HCT116 (cell line): ENCODE results near the gene LILRA2. TPM values are rescaled to one million over a fixed set of nuclear protein-coding genes. Genes with fewer than 3 reads are reported as not detected.

ENCODE experiments used
- ATAC-seq: fragments of 200-7000 bp; cut with Tn5 transposase; 2 replicates; pipeline ENCODE4 v1.9.1; 2020; ENCODE audit warnings: mild to moderate bottlenecking, moderate library complexity
- BruUV-seq: library from RNA; stranded (reverse); fragments of 400-500 nt; replicated peaks from 2 replicates; lab custom pipeline; 2021; lab: Mats Ljungman, UMichigan
- CTCF ChIA-PET: fragments of 300-600 bp; sonication (Branson Sonifier 250); formaldehyde crosslinking; loops from one replicate; lab custom pipeline; 2021; ENCODE audit warnings: antibody characterized with exemption; lab: Charles Lee
- POLR2A ChIA-PET: fragments of 300-600, 350-600 bp; sonication (Branson Sonifier 250); formaldehyde crosslinking; loops from one replicate; lab custom pipeline; 2021; ENCODE audit warnings: antibody characterized with exemption; lab: Charles Lee
- RAD21 ChIA-PET, 2 experiments: fragments of 300-600 bp; sonication (Branson Sonifier 250); formaldehyde crosslinking; loops; one replicate each; lab custom pipeline; 2023; ENCODE audit warnings: low total read pairs in 2 of 2; ENCODE audit not compliant: uncharacterized antibody in 2 of 2, unreplicated experiment in 2 of 2, low non-redundant PET in 1 of 2; lab: Charles Lee
- DNase-seq: peaks from one replicate; pipeline ENCODE4 v3.0.0-alpha.2; 2010; ENCODE audit warnings: low read depth, low spot score
- H2AFZ ChIP-seq: fragments of 200-600 bp; shearing (Covaris generic), sonication (generic); 2 replicates; pipeline ENCODE4 v1.6.1; 2017; ENCODE audit warnings: low read depth, mixed run types, mixed read lengths, antibody characterized with exemption, low read length; ENCODE audit not compliant: poor library complexity, severe bottlenecking
- H3K27ac ChIP-seq: 2 replicates; pipeline ENCODE4 v1.5.1; 2012; ENCODE audit warnings: low read depth, low read length
- H3K27me3 ChIP-seq: fragments of 200-600 bp; sonication (generic); 2 replicates; pipeline ENCODE4 v1.6.1; 2016; ENCODE audit warnings: mixed run types, low read length, mixed read lengths; ENCODE audit not compliant: insufficient read depth
- H3K36me3 ChIP-seq, 2 experiments: fragments of 200-500 bp in 1 of 2; fragments of 200-600 bp in 1 of 2; sonication (Bioruptor generic) in 1 of 2; sonication (generic) in 1 of 2; 2 replicates each; pipeline versions ENCODE4 v1.5.1 to v1.6.1; 2014 to 2016; ENCODE audit warnings: low read length in 2 of 2, inconsistent platforms in 1 of 2, mixed read lengths in 1 of 2, mixed run types in 1 of 2; ENCODE audit not compliant: insufficient read depth in 2 of 2, control insufficient read depth in 1 of 2
- H3K4me1 ChIP-seq, 2 experiments: fragments of 200-600 bp in 1 of 2; sonication (generic) in 1 of 2; 2 replicates each; pipeline versions ENCODE4 v1.5.1 to v1.6.1; 2012 to 2017; ENCODE audit warnings: low read length in 2 of 2, inconsistent platforms in 1 of 2, mild to moderate bottlenecking in 1 of 2, mixed read lengths in 1 of 2, mixed run types in 1 of 2, moderate library complexity in 1 of 2; ENCODE audit not compliant: insufficient read depth in 2 of 2, control insufficient read depth in 1 of 2
- H3K4me2 ChIP-seq: fragments of 200-600 bp; sonication (generic); 2 replicates; pipeline ENCODE4 v1.6.1; 2017; ENCODE audit warnings: mixed run types, low read length, mixed read lengths
- H3K4me3 ChIP-seq, 2 experiments: fragments of 200-600 bp in 1 of 2; sonication (generic) in 1 of 2; replicated peaks in 1 of 2; 2 replicates each; pipeline ENCODE4 v1.5.1; 2011 to 2016; ENCODE audit warnings: low read length in 2 of 2, control low read depth in 1 of 2, low read depth in 1 of 2, mild to moderate bottlenecking in 1 of 2, mixed read lengths in 1 of 2, mixed run types in 1 of 2
- H3K79me2 ChIP-seq: fragments of 200-600 bp; sonication (generic); 2 replicates; pipeline ENCODE4 v1.6.1; 2017; ENCODE audit warnings: mild to moderate bottlenecking, mixed run types, low read length, moderate library complexity, mixed read lengths; ENCODE audit not compliant: insufficient read depth
- H3K9ac ChIP-seq: fragments of 200-600 bp; sonication (generic); 2 replicates; pipeline ENCODE4 v1.6.1; 2016; ENCODE audit warnings: low read length, mixed read lengths
- H3K9me2 ChIP-seq: fragments of 200-600 bp; sonication (generic), shearing (Covaris generic); 2 replicates; pipeline ENCODE4 v1.6.1; 2017; ENCODE audit warnings: mixed run types, mild to moderate bottlenecking, moderate library complexity; ENCODE audit not compliant: insufficient read depth
- H3K9me3 ChIP-seq, 2 experiments: fragments of 200-500 bp in 1 of 2; fragments of 200-600 bp in 1 of 2; sonication (Bioruptor generic) in 1 of 2; sonication (generic) in 1 of 2; 2 replicates each; pipeline ENCODE4 v1.6.1; 2014 to 2017; ENCODE audit warnings: low read length in 2 of 2, mixed read lengths in 2 of 2, inconsistent platforms in 1 of 2, low read depth in 1 of 2, mild to moderate bottlenecking in 1 of 2, mixed run types in 1 of 2, moderate library complexity in 1 of 2; ENCODE audit not compliant: control insufficient read depth in 1 of 2, insufficient read depth in 1 of 2
- H4K20me1 ChIP-seq: fragments of 200-600 bp; sonication (generic), shearing (Covaris generic); 2 replicates; pipeline ENCODE4 v1.6.1; 2017; ENCODE audit warnings: mixed run types, mild to moderate bottlenecking, moderate library complexity; ENCODE audit not compliant: insufficient read depth
- ATF3 ChIP-seq: IDR thresholded peaks from 2 replicates; pipeline ENCODE4 v1.6.1; 2012
- CBX3 ChIP-seq: IDR thresholded peaks from 2 replicates; pipeline ENCODE4 v1.6.1; 2012; ENCODE audit warnings: low read depth
- CEBPB ChIP-seq: IDR thresholded peaks from 2 replicates; pipeline ENCODE4 v1.6.1; 2012; ENCODE audit warnings: low read depth
- EGR1 ChIP-seq: IDR thresholded peaks from 2 replicates; pipeline ENCODE4 v1.6.1; 2012; ENCODE audit warnings: low read depth
- ELF1 ChIP-seq: IDR thresholded peaks from 2 replicates; pipeline ENCODE4 v1.6.1; 2012; ENCODE audit warnings: low read depth, borderline replicate concordance
- EZH2 ChIP-seq: fragments of 200-600 bp; sonication (generic); IDR thresholded peaks from 2 replicates; pipeline ENCODE4 v1.6.1; 2017; ENCODE audit warnings: antibody characterized with exemption, mixed run types
- EZH2phosphoT487 ChIP-seq: fragments of 200-600 bp; IDR thresholded peaks from 2 replicates; pipeline ENCODE4 v1.6.1; 2018; ENCODE audit warnings: antibody characterized with exemption, borderline replicate concordance
- FOSL1 ChIP-seq: IDR thresholded peaks from 2 replicates; pipeline ENCODE4 v1.6.1; 2012; ENCODE audit warnings: low read depth
- MAX ChIP-seq: IDR thresholded peaks from 2 replicates; pipeline ENCODE4 v1.6.1; 2012
- POLR2AphosphoS5 ChIP-seq: IDR thresholded peaks from 2 replicates; pipeline ENCODE4 v1.6.1; 2011; ENCODE audit warnings: mild to moderate bottlenecking, low read depth, low read length, moderate library complexity
- RAD21 ChIP-seq: IDR thresholded peaks from 2 replicates; pipeline ENCODE4 v1.6.1; 2012; ENCODE audit warnings: low read depth, mild to moderate bottlenecking
- REST ChIP-seq: IDR thresholded peaks from 2 replicates; pipeline ENCODE4 v1.6.1; 2012; ENCODE audit warnings: low read depth
- TCF7L2 ChIP-seq: IDR thresholded peaks from 2 replicates; pipeline ENCODE4 v1.7.0; 2011; ENCODE audit warnings: borderline replicate concordance, inconsistent platforms; ENCODE audit not compliant: insufficient read depth, insufficient read length; ENCODE audit errors: extremely low read depth
- YY1 ChIP-seq: IDR thresholded peaks from 2 replicates; pipeline ENCODE4 v1.6.1; 2011; ENCODE audit warnings: low read length, low read depth, moderate library complexity, mild to moderate bottlenecking; ENCODE audit not compliant: insufficient replicate concordance; ENCODE audit errors: extremely low read depth
- ZBTB33 ChIP-seq: IDR thresholded peaks from 2 replicates; pipeline ENCODE4 v1.6.1; 2011; ENCODE audit warnings: mild to moderate bottlenecking, low read length, moderate library complexity; ENCODE audit not compliant: insufficient replicate concordance; ENCODE audit errors: extremely low read depth
- ZFX ChIP-seq: fragments of 450-650 bp; IDR thresholded peaks from 2 replicates; pipeline ENCODE4 v1.6.1; 2017
- ZNF274 ChIP-seq: fragments of 200-500 bp; sonication (Bioruptor generic); IDR thresholded peaks from 2 replicates; pipeline ENCODE4 v1.6.1; 2014; ENCODE audit warnings: mild to moderate bottlenecking, low read depth, low read length, inconsistent platforms
- intact Hi-C: fragments of 100-400 bp; cut with micrococcal nuclease; formaldehyde crosslinking; loops from 2 replicates; pipeline ENCODE4 v1.10.0; 2022
- total RNA-seq: library from RNA; stranded (reverse); gene quantifications from one replicate; pipeline ENCODE4 v1.2.1, GENCODE V29; 2021; ENCODE audit not compliant: unreplicated experiment

LILRA2 gene
- total RNA-seq, 1 experiment from 2014 or later: not detected

- TF ChIP-seq ZBTB33: no peak
- TF ChIP-seq FOSL1: no peak
- TF ChIP-seq POLR2AphosphoS5: no peak
- no peak for TF ChIP-seq YY1
- TF ChIP-seq CBX3: no peak
- TF ChIP-seq ZFX: no peak
- TF ChIP-seq CEBPB: no peak
- TF ChIP-seq EZH2: no peak
- no peak for TF ChIP-seq RAD21
- TF ChIP-seq MAX: no peak
Measured at GRCh38 chr19:54620464-54620863, 46.9 kb downstream of the LILRA2 start (continued).

- H3K9me2 ChIP-seq: no peaks in the 10 kb centered on the region
- no TSS peak for BruUV-seq
- intact Hi-C loops: no loop called here
- no peak overlapping the region for H3K27ac ChIP-seq
- H3K9ac ChIP-seq: no peak overlapping the region
- H3K4me3 ChIP-seq: no peak overlapping the region
- H3K4me2 ChIP-seq: no peak overlapping the region
- no peak overlapping the region for H2AFZ ChIP-seq
- CTCF ChIA-PET: no interaction called here
- RAD21 ChIA-PET: no interaction called here
- DNase-seq: no peak
- no peaks in the 10 kb centered on the region for H3K4me1 ChIP-seq
- POLR2A ChIA-PET: no interaction called here
- H3K27me3 ChIP-seq: peaks cover 38% of the 10 kb centered on the region
- H3K79me2 ChIP-seq: no peaks in the 10 kb centered on the region
- ATAC-seq: no peak
- H3K9me3 ChIP-seq: no peaks in the 10 kb centered on the region
- no peaks in the 10 kb centered on the region for H3K36me3 ChIP-seq
- no peaks in the 10 kb centered on the region for H4K20me1 ChIP-seq
- TF ChIP-seq EZH2phosphoT487 (no peak), YY1 (no peak), POLR2AphosphoS5 (no peak), ELF1 (no peak), ZNF274 (no peak), CBX3 (no peak), MAX (no peak), ATF3 (no peak), TCF7L2 (no peak), EGR1 (no peak), EZH2 (no peak), ZBTB33 (no peak), REST (no peak)
Measured at GRCh38 chr19:54622431-54622830, 48.8 kb downstream of the LILRA2 start.
